ENCODE results near the gene TSPAN11.

Gene TSPAN11

GRCh38 chr12:31033681-31034080 is 107.1 kb downstream of the TSPAN11 start:
- no peak overlapping the region for H3K4me3 Mint-ChIP-seq
- no peak for DNase-seq
- H3K27me3 Mint-ChIP-seq: peaks cover 28 to 88% of the 10 kb centered on the region in 2 donors

GRCh38 chr12:31034372-31034771 is 107.8 kb downstream of the TSPAN11 start:
- Mint-ChIP-seq H3K4me1 (ENCODE audit: low read depth in 2 of 2) (no peaks in the 10 kb centered on the region), H3K27me3 (peaks cover 34 to 90% of the 10 kb centered on the region in 2 donors), H3K36me3 (ENCODE audit: insufficient read depth) (no peaks in the 10 kb centered on the region), H3K27ac (no peak overlapping the region), H3K4me3 (no peak overlapping the region), H3K9me3 (no peaks in the 10 kb centered on the region)
- ATAC-seq (replicated peaks) (no peak), DNase-seq (no peak)

More at GRCh38 chr12:31033681-31034080, 107.1 kb downstream of the TSPAN11 start:
- Mint-ChIP-seq H3K36me3 (ENCODE audit: insufficient read depth) (no peaks in the 10 kb centered on the region), H3K4me1 (ENCODE audit: low read depth in 2 of 2) (no peaks in the 10 kb centered on the region), H3K9me3 (no peaks in the 10 kb centered on the region), H3K27ac (no peak overlapping the region)
- ATAC-seq (replicated peaks): no peak

GRCh38 chr12:31035226-31035625 is 108.7 kb downstream of the TSPAN11 start:
- Mint-ChIP-seq H3K9me3 (no peaks in the 10 kb centered on the region), H3K27ac (no peak overlapping the region), H3K4me3 (no peak overlapping the region), H3K27me3 (peaks cover 34 to 83% of the 10 kb centered on the region in 2 donors), H3K4me1 (ENCODE audit: low read depth in 2 of 2) (no peaks in the 10 kb centered on the region), H3K36me3 (ENCODE audit: insufficient read depth) (no peaks in the 10 kb centered on the region)
- ATAC-seq (replicated peaks) (no peak), DNase-seq (no peak)

GRCh38 chr12:31035967-31036665 is 109.6 kb downstream of the TSPAN11 start:
- DNase-seq (no peak), ATAC-seq (replicated peaks) (no peak)
- no peak overlapping the region for H3K4me3 Mint-ChIP-seq
- H3K27me3 Mint-ChIP-seq: peaks cover 34 to 74% of the 10 kb centered on the region in 2 donors
- no peaks in the 10 kb centered on the region for H3K4me1 Mint-ChIP-seq (ENCODE audit: low read depth in 2 of 2)
- H3K9me3 Mint-ChIP-seq: no peaks in the 10 kb centered on the region
- H3K36me3 Mint-ChIP-seq (ENCODE audit: insufficient read depth): no peaks in the 10 kb centered on the region
- no peak overlapping the region for H3K27ac Mint-ChIP-seq

- Mint-ChIP-seq H3K4me1 (ENCODE audit: low read depth in 2 of 2) (no peaks in the 10 kb centered on the region), H3K27me3 (peaks cover 34 to 68% of the 10 kb centered on the region in 2 donors), H3K36me3 (ENCODE audit: insufficient read depth) (no peaks in the 10 kb centered on the region), H3K9me3 (no peaks in the 10 kb centered on the region), H3K4me3 (no peak overlapping the region), H3K27ac (no peak overlapping the region)
- no peak for DNase-seq
- ATAC-seq (replicated peaks): no peak
Observed at GRCh38 chr12:31037028-31037427, 110.5 kb downstream of the TSPAN11 start.

- no peaks in the 10 kb centered on the region for H3K4me1 Mint-ChIP-seq (ENCODE audit: low read depth in 2 of 2)
- no peaks in the 10 kb centered on the region for H3K36me3 Mint-ChIP-seq (ENCODE audit: insufficient read depth)
- no peak overlapping the region for H3K4me3 Mint-ChIP-seq
- H3K27ac Mint-ChIP-seq: no peak overlapping the region
- no peak for ATAC-seq (replicated peaks)
- DNase-seq: no peak
- H3K27me3 Mint-ChIP-seq: peaks cover 34 to 60% of the 10 kb centered on the region in 2 donors
- H3K9me3 Mint-ChIP-seq: no peaks in the 10 kb centered on the region
Observed at GRCh38 chr12:31037931-31038330, 111.4 kb downstream of the TSPAN11 start.

GRCh38 chr12:31041033-31041564 is 114.6 kb downstream of the TSPAN11 start:
- H3K9me3 Mint-ChIP-seq: no peaks in the 10 kb centered on the region
- H3K4me3 Mint-ChIP-seq: no peak overlapping the region
- ATAC-seq (replicated peaks) (no peak), DNase-seq (no peak)
- peaks cover 20 to 49% of the 10 kb centered on the region in 2 donors for H3K27me3 Mint-ChIP-seq
- no peaks in the 10 kb centered on the region for H3K4me1 Mint-ChIP-seq (ENCODE audit: low read depth in 2 of 2)
- no peak overlapping the region for H3K27ac Mint-ChIP-seq
- no peaks in the 10 kb centered on the region for H3K36me3 Mint-ChIP-seq (ENCODE audit: insufficient read depth)
